HG02678 (cell line): ENCODE measurements around the gene ARHGAP26.

Source experiments
- ATAC-seq: cut with Tn5 transposase; IDR thresholded peaks from one replicate; pipeline ENCODE4 v1.9.1; 2021; ENCODE audit warnings: mild to moderate bottlenecking, moderate library complexity; ENCODE audit not compliant: unreplicated experiment

Gene ARHGAP26

GRCh38 chr5:143026380-143026779 is 256.2 kb downstream of the ARHGAP26 start:
- ATAC-seq = no peak

GRCh38 chr5:143029293-143029692 is 259.1 kb downstream of the ARHGAP26 start:
- ATAC-seq = no peak

GRCh38 chr5:143030349-143030748 is 260.2 kb downstream of the ARHGAP26 start:
- ATAC-seq = no peak

GRCh38 chr5:143031781-143032580 is 261.8 kb downstream of the ARHGAP26 start:
- ATAC-seq = no peak

- no peak for ATAC-seq
Observed at GRCh38 chr5:143032581-143032836, 262.3 kb downstream of the ARHGAP26 start.

GRCh38 chr5:143033535-143034250 is 263.5 kb downstream of the ARHGAP26 start:
- no peak for ATAC-seq

GRCh38 chr5:143036146-143036927 is 266.2 kb downstream of the ARHGAP26 start:
- ATAC-seq = peak; percentile 44

GRCh38 chr5:143037071-143037470 is 266.9 kb downstream of the ARHGAP26 start:
- ATAC-seq = no peak

- ATAC-seq = no peak
Observed at GRCh38 chr5:143037708-143038107, 267.5 kb downstream of the ARHGAP26 start.

GRCh38 chr5:143040622-143041021 is 270.4 kb downstream of the ARHGAP26 start:
- no peak for ATAC-seq

- ATAC-seq = no peak
Observed at GRCh38 chr5:143041461-143041860, 271.3 kb downstream of the ARHGAP26 start.

GRCh38 chr5:143041972-143042770 is 272.0 kb downstream of the ARHGAP26 start:
- ATAC-seq = no peak

GRCh38 chr5:143044265-143044664 is 274.1 kb downstream of the ARHGAP26 start:
- no peak for ATAC-seq

- ATAC-seq = no peak
Observed at GRCh38 chr5:143045062-143045461, 274.9 kb downstream of the ARHGAP26 start.

GRCh38 chr5:143046314-143046713 is 276.1 kb downstream of the ARHGAP26 start:
- no peak for ATAC-seq

GRCh38 chr5:143047091-143047490 is 276.9 kb downstream of the ARHGAP26 start:
- no peak for ATAC-seq

GRCh38 chr5:143050183-143050582 is 280.0 kb downstream of the ARHGAP26 start:
- no peak for ATAC-seq

- ATAC-seq = peak; percentile 22
Observed at GRCh38 chr5:143051244-143052058, 281.3 kb downstream of the ARHGAP26 start.

GRCh38 chr5:143052967-143053682 is 282.9 kb downstream of the ARHGAP26 start:
- no peak for ATAC-seq
